ENCODE measurements around the gene KCP. TPM values are rescaled to one million over a fixed set of nuclear protein-coding genes. Genes with fewer than 3 reads are reported as not detected.

Gene KCP
- total RNA-seq, 1 donor from 2014 or later: 1.3 TPM

DNA sequence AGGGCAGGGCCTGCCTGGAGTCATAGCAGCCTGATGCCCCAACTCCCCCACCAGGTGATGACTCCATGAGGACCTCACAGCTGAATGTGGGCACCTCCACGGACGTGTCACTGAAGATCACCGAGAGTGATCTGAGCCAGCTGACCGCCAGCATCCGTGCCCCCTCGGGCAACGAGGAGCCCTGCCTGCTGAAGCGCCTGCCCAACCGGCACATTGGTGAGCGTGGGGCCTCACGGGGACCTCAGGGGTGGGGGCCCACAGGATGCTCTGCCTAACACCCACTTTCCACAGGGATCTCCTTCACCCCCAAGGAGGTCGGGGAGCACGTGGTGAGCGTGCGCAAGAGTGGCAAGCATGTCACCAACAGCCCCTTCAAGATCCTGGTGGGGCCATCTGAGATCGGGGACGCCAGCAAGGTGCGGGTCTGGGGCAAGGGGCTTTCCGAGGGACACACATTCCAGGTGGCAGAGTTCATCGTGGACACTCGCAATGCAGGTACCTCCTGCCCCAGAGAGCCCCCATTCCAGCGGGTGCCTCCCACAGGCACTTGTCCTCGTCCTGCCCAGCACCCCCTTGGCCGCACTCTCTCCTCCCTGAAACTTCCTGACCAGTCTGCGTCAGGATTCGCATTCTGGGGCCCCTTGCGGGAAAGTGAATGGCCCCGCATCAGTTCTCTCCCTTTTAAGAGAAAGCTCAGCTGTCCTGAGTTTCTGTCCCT, 57.8 kb downstream of the KCP start:
- H3K9me3 ChIP-seq: no peaks in the 10 kb centered on the region
- DNase-seq (no peak), ATAC-seq (no peak)
- TF ChIP-seq, protein P1, sequence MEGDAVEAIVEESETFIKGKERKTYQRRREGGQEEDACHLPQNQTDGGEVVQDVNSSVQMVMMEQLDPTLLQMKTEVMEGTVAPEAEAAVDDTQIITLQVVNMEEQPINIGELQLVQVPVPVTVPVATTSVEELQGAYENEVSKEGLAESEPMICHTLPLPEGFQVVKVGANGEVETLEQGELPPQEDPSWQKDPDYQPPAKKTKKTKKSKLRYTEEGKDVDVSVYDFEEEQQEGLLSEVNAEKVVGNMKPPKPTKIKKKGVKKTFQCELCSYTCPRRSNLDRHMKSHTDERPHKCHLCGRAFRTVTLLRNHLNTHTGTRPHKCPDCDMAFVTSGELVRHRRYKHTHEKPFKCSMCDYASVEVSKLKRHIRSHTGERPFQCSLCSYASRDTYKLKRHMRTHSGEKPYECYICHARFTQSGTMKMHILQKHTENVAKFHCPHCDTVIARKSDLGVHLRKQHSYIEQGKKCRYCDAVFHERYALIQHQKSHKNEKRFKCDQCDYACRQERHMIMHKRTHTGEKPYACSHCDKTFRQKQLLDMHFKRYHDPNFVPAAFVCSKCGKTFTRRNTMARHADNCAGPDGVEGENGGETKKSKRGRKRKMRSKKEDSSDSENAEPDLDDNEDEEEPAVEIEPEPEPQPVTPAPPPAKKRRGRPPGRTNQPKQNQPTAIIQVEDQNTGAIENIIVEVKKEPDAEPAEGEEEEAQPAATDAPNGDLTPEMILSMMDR (IDR thresholded peaks at IDR 0.05): no peak
- no peaks in the 10 kb centered on the region for H3K36me3 ChIP-seq
- no peak overlapping the region for H3K4me3 ChIP-seq
- intact Hi-C loops (cut with DNase I): no loop called here
- no peaks in the 10 kb centered on the region for H3K4me1 ChIP-seq
- no peak overlapping the region for H3K27ac ChIP-seq
- H3K27me3 ChIP-seq: no peaks in the 10 kb centered on the region

DNA sequence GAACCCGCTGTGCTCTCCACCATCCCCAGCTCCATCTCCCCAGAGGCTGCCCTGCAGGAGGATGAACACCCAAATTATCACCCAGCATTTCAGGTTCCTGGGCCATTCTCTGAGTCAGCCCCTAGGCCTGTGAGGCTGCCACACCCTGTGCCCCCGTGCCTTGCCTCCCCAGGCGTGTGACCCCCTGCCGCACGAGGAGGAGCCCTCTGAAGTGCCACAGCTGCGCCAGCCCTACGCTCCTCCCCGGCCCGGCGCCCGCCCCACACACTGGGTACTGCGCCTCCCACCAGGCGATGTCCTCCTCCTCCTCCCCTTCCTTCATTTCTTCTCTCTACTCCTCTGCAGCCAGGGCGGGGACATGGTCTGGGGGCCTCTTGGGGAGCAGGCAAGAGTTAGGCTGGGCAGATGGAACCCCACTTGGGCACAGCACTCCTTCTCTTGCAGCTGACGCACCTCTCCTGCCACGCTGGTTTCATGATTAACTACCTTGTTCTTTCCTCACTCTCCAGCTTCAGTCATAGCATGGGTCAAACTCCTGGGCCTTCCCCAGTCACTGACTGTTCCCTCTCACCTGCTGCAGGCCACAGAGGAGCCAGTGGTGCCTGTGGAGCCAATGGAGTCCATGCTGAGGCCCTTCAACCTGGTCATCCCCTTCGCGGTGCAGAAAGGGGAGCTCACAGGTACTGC, 60.6 kb downstream of the KCP start:
- intact Hi-C loops (cut with DNase I): no loop called here
- Histone ChIP-seq H3K9me3 (no peaks in the 10 kb centered on the region), H3K4me1 (no peaks in the 10 kb centered on the region), H3K27me3 (no peaks in the 10 kb centered on the region), H3K36me3 (no peaks in the 10 kb centered on the region), H3K4me3 (no peak overlapping the region), H3K27ac (no peak overlapping the region)
- no peak for ATAC-seq
- TF ChIP-seq, protein P1 (IDR thresholded peaks at IDR 0.05): no peak
- DNase-seq: no peak

DNA sequence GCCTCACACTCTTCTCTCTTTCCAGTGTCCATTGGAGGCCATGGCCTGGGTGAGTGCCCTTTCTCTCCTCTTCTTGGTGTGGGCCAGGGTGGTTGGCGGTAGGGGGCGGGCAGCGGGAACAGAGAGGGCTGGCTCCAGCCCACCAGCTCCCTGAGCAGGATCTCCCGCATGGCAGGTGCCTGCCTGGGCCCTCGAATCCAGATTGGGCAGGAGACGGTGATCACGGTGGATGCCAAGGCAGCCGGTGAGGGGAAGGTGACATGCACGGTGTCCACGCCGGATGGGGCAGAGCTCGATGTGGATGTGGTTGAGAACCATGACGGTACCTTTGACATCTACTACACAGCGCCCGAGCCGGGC, 61.4 kb downstream of the KCP start:
- intact Hi-C loops (cut with DNase I): no loop called here
- Histone ChIP-seq H3K4me1 (no peaks in the 10 kb centered on the region), H3K9me3 (no peaks in the 10 kb centered on the region), H3K4me3 (no peak overlapping the region), H3K36me3 (no peaks in the 10 kb centered on the region), H3K27me3 (no peaks in the 10 kb centered on the region), H3K27ac (no peak overlapping the region)
- TF ChIP-seq, protein P1 (IDR thresholded peaks at IDR 0.05): no peak
- DNase-seq: no peak
- no peak for ATAC-seq

DNA sequence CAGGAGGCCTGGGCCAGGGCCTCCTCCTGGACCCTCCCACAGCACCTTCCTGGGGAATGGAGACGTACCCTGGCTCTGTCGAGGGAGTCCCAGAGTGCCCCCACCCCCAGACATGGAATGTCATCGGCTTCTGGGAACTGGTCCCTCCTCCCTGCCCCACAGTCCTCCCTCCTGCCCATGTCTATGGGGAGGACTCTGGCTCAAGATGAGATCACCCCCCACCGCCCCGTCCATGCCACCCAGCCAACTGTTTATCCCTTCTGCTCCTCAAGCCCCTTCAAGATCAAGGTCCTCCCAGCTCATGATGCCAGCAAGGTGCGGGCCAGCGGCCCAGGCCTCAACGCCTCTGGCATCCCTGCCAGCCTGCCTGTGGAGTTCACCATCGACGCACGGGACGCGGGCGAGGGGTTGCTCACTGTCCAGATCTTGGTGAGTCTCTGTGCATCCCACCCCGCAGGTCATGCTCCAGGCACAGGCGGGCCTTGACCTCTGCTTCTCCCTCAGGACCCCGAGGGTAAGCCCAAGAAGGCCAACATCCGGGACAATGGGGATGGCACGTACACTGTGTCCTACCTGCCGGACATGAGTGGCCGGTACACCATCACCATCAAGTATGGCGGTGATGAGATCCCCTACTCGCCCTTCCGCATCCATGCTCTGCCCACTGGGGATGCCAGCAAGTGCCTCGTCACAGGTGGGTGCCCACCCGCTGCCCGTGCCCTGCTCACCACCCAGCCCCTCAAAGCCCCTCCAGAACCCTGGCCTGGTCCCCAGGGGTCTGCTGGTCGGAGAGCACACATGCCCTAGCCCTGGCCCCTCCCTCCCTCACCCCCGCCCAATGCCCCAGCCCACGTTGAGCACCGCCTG, 62.0 kb downstream of the KCP start:
- ATAC-seq (no peak), DNase-seq (no peak)
- intact Hi-C loops (cut with DNase I): no loop called here

DNA sequence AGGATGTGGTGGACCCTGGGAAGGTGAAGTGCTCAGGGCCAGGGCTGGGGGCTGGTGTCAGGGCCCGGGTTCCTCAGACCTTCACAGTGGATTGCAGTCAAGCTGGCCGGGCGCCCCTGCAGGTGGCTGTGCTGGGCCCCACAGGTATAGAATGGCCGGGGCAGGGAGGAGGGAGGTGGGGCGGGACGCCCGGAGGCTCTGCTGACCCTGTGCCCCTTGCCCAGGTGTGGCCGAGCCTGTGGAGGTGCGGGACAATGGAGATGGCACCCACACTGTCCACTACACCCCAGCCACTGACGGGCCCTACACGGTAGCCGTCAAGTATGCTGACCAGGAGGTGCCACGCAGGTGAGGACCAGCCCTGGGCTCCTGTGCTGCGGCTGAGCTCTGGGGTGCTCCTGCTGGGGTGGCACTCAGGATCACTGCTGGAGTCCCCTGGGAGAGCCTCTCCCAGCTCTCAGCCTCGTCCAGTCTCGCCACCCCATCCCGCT, 62.7 kb downstream of the KCP start:
- H3K36me3 ChIP-seq: no peaks in the 10 kb centered on the region
- DNase-seq (no peak), ATAC-seq (no peak)
- TF ChIP-seq, protein P1 (IDR thresholded peaks at IDR 0.05): no peak
- no peak overlapping the region for H3K4me3 ChIP-seq
- no peak overlapping the region for H3K27ac ChIP-seq
- H3K4me1 ChIP-seq: no peaks in the 10 kb centered on the region
- H3K27me3 ChIP-seq: no peaks in the 10 kb centered on the region
- intact Hi-C loops (cut with DNase I): no loop called here
- H3K9me3 ChIP-seq: no peaks in the 10 kb centered on the region

More for the DNA sequence above, 62.0 kb downstream of the KCP start:
- Histone ChIP-seq H3K4me1 (no peaks in the 10 kb centered on the region), H3K4me3 (no peak overlapping the region), H3K27ac (no peak overlapping the region), H3K27me3 (no peaks in the 10 kb centered on the region), H3K36me3 (no peaks in the 10 kb centered on the region), H3K9me3 (no peaks in the 10 kb centered on the region)
- TF ChIP-seq, protein P1 (IDR thresholded peaks at IDR 0.05): no peak

Measured in upper lobe of right lung (tissue), 1 donor.